SU-DHL-6 (cell line): ENCODE data around the gene MPO.

Experiments used
- CTCF ChIP-seq: fragments of 200-600 bp; sonication (generic); IDR thresholded peaks from one replicate; pipeline ENCODE4 v1.5.1; 2017; ENCODE audit warnings: antibody characterized with exemption, mild to moderate bottlenecking, low read length, moderate library complexity; ENCODE audit not compliant: insufficient read depth, poor library complexity, severe bottlenecking
- EZH2phosphoT487 ChIP-seq: fragments of 200-600 bp; sonication (generic), shearing (Covaris generic); conservative IDR thresholded peaks from 2 replicates; pipeline ENCODE4 v1.6.1; 2018; ENCODE audit warnings: mild to moderate bottlenecking, antibody characterized with exemption, low read length, moderate library complexity, mixed read lengths

DNA sequence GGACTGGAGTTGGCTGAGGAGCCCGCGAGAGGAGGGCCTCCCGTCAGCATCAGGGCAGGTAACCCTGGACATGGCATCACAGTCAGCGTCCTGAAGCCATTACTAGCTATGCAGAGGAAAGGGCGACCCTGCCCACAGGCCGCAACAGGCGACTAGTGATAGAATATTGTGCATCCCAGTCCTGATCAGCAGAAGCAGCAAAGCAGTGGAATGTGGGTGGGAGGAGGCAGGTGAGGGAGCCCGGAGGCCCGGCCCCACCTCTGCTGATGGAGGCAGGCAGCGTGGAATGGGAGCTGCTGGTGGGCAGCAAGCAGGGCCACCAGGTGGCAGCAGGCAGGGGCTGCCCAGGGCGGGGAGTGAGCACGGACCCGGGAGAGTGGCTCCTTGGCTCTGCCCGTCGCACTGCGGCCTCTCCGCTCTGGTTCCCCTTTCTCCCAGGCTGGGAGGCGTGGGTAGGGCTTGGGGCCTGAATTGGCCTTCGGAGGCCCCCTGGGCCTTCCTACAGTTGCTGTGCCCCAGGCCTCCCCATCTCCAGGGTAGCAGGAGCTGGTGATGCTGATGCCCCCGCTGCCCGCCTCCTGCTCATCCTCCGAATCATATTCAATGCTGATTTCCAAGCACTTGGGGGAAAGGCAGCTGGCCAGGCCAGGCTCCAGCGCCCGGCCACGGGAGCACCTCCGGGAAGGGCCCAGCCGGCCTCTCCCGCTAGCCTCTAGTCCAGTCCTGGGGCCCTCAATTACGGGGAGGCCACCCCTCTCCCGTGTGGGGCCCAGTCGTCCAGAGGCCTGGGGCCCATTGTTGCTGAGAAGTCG lies 27.6 kb upstream of the MPO start:
- no peak for TF ChIP-seq CTCF
- no peak for TF ChIP-seq EZH2phosphoT487
